DND-41 (cell line): ENCODE data around the gene GRK3.

Source experiments
- ATAC-seq: fragments of 200-7000 bp; cut with Tn5 transposase; 3 replicates; pipeline ENCODE4 v1.9.1; 2021; ENCODE audit warnings: low read depth; ENCODE audit not compliant: insufficient read depth
- DNase-seq: peaks from one replicate; pipeline ENCODE4 v3.0.0-alpha.2; 2020
- H2AFZ ChIP-seq: 2 replicates; pipeline ENCODE4 v1.6.0; 2012; ENCODE audit warnings: low read depth, low read length
- H3K27ac ChIP-seq: 2 replicates; pipeline ENCODE4 v1.5.1; 2012; ENCODE audit warnings: low read length, inconsistent platforms
- H3K27me3 ChIP-seq: fragments of 200-600 bp; sonication (generic); 2 replicates; pipeline ENCODE4 v1.6.0; 2012; ENCODE audit warnings: low read length, mild to moderate bottlenecking, inconsistent platforms; ENCODE audit not compliant: insufficient read depth, poor library complexity
- H3K36me3 ChIP-seq: 2 replicates; pipeline ENCODE4 v1.5.1; 2012; ENCODE audit warnings: low read length, inconsistent platforms; ENCODE audit not compliant: insufficient read depth
- H3K4me1 ChIP-seq: 2 replicates; pipeline ENCODE4 v1.5.1; 2012; ENCODE audit warnings: mild to moderate bottlenecking, low read length; ENCODE audit not compliant: insufficient read depth
- H3K4me2 ChIP-seq: 2 replicates; pipeline ENCODE4 v1.6.0; 2012; ENCODE audit warnings: mild to moderate bottlenecking, moderate library complexity, low read length, inconsistent platforms; ENCODE audit not compliant: insufficient read depth
- H3K4me3 ChIP-seq, 2 experiments: fragments of 200-600 bp in 1 of 2; shearing (Covaris generic) in 1 of 2; 2 replicates each; pipeline ENCODE4 v1.5.1; 2012 to 2016; ENCODE audit warnings: inconsistent platforms in 2 of 2, low read length in 2 of 2, mild to moderate bottlenecking in 2 of 2, low read depth in 1 of 2, moderate library complexity in 1 of 2
- H3K79me2 ChIP-seq: 2 replicates; pipeline ENCODE4 v1.6.0; 2012; ENCODE audit warnings: low read length, inconsistent platforms; ENCODE audit not compliant: insufficient read depth
- H3K9ac ChIP-seq: 2 replicates; pipeline ENCODE4 v1.6.0; 2012; ENCODE audit warnings: low read depth, mild to moderate bottlenecking, inconsistent platforms, low read length, moderate library complexity
- H3K9me3 ChIP-seq: 2 replicates; pipeline ENCODE4 v1.5.1; 2012; ENCODE audit warnings: low read length, moderate library complexity, mild to moderate bottlenecking, inconsistent platforms; ENCODE audit not compliant: insufficient read depth, severe bottlenecking
- H4K20me1 ChIP-seq: 2 replicates; pipeline ENCODE4 v1.6.0; 2012; ENCODE audit warnings: low read length; ENCODE audit not compliant: insufficient read depth
- EZH2 ChIP-seq: IDR thresholded peaks from 3 replicates; pipeline ENCODE4 v1.6.1; 2012; ENCODE audit warnings: borderline replicate concordance, low read depth, mild to moderate bottlenecking, moderate library complexity, low read length, inconsistent platforms; ENCODE audit not compliant: severe bottlenecking
- TF ChIP-seq, protein P1 (sequence below): IDR thresholded peaks from 2 replicates; pipeline ENCODE4 v1.5.1; 2012; ENCODE audit warnings: borderline replicate concordance, low read length, moderate library complexity, mild to moderate bottlenecking; ENCODE audit not compliant: poor library complexity, severe bottlenecking; ENCODE audit errors: extremely low read depth

Gene GRK3

DNA sequence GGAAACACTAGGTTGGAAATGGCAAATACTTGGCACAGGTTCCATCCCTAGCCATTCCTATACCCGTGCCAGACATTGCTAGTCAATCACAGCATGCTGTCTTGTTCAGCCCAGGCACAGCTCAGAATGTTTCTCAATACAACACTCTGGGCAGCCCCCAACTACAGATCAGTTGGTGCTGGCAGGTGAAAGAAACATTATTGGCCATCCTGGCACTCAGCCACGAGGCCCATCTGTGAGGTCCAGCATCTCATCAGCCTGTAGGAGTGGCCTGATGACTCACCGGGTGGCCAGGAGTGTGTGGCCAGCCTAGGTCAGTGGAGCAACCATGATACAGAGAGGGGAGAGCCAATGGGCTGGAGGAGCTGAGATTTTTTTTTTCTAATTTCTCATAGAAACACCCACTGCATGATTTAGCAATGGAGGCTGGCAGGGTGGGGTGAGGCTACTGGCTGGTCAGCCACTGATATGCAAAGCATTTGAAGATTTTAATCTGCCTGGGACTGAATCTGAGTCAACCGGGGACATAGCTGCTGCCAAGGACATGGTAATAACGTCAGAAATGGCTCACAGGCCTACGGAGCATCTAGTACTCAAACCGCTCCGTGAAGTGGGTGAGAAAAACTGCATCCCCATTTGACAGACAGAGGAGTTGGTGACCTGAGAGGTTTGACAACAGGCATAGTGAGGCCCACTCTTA lies 182.9 kb downstream of the GRK3 start:
- Histone ChIP-seq H3K27ac (no peak overlapping the region), H2AFZ (no peak overlapping the region), H3K4me1 (no peaks in the 10 kb centered on the region; the same call in 1 of the 2 replicates), H3K79me2 (no peaks in the 10 kb centered on the region), H3K36me3 (no peaks in the 10 kb centered on the region), H3K9me3 (no peaks in the 10 kb centered on the region), H3K27me3 (no peaks in the 10 kb centered on the region), H3K4me2 (no peak overlapping the region), H3K4me3 (no peak overlapping the region), H3K9ac (no peak overlapping the region), H4K20me1 (no peaks in the 10 kb centered on the region)
- no peak for ATAC-seq
- DNase-seq, result no peak
- no peak for TF ChIP-seq EZH2
- TF ChIP-seq, protein P1, sequence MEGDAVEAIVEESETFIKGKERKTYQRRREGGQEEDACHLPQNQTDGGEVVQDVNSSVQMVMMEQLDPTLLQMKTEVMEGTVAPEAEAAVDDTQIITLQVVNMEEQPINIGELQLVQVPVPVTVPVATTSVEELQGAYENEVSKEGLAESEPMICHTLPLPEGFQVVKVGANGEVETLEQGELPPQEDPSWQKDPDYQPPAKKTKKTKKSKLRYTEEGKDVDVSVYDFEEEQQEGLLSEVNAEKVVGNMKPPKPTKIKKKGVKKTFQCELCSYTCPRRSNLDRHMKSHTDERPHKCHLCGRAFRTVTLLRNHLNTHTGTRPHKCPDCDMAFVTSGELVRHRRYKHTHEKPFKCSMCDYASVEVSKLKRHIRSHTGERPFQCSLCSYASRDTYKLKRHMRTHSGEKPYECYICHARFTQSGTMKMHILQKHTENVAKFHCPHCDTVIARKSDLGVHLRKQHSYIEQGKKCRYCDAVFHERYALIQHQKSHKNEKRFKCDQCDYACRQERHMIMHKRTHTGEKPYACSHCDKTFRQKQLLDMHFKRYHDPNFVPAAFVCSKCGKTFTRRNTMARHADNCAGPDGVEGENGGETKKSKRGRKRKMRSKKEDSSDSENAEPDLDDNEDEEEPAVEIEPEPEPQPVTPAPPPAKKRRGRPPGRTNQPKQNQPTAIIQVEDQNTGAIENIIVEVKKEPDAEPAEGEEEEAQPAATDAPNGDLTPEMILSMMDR, result no peak

GRCh38 chr22:25748140-25748539 lies 183.7 kb downstream of the GRK3 start:
- no peak for TF ChIP-seq EZH2
- TF ChIP-seq, protein P1, result no peak
- no peaks in the 10 kb centered on the region for H3K4me1 ChIP-seq
- DNase-seq (no peak), ATAC-seq (no peak)
- no peak overlapping the region for H2AFZ ChIP-seq
- H3K9ac ChIP-seq, result no peak overlapping the region
- no peak overlapping the region for H3K4me3 ChIP-seq
- no peaks in the 10 kb centered on the region for H3K79me2 ChIP-seq
- H3K36me3 ChIP-seq, result no peaks in the 10 kb centered on the region
- no peaks in the 10 kb centered on the region for H3K9me3 ChIP-seq
- no peaks in the 10 kb centered on the region for H3K27me3 ChIP-seq
- no peak overlapping the region for H3K4me2 ChIP-seq
- H4K20me1 ChIP-seq, result no peaks in the 10 kb centered on the region
- H3K27ac ChIP-seq, result no peak overlapping the region

- no peaks in the 10 kb centered on the region for H4K20me1 ChIP-seq
- no peaks in the 10 kb centered on the region for H3K36me3 ChIP-seq
- H3K4me1 ChIP-seq, result no peaks in the 10 kb centered on the region
- H2AFZ ChIP-seq, result no peak overlapping the region
- H3K79me2 ChIP-seq, result no peaks in the 10 kb centered on the region
- H3K9ac ChIP-seq, result no peak overlapping the region
- no peaks in the 10 kb centered on the region for H3K9me3 ChIP-seq
- no peak overlapping the region for H3K4me2 ChIP-seq
- TF ChIP-seq EZH2, result no peak
- TF ChIP-seq, protein P1, result no peak
- no peaks in the 10 kb centered on the region for H3K27me3 ChIP-seq
- ATAC-seq (no peak), DNase-seq (no peak)
- H3K4me3 ChIP-seq, result no peak overlapping the region
- H3K27ac ChIP-seq, result no peak overlapping the region
Measured at GRCh38 chr22:25748704-25749103, 184.2 kb downstream of the GRK3 start.
